ENCODE results near the gene OGA.

OGA gene

GRCh38 chr10:101817337-101818118 is 716 bp downstream of the OGA start:
- Histone ChIP-seq H2AFZ (ENCODE audit: low read depth, low read length) (peak overlapping the region; percentile 74; the same call in 1 of the 2 replicates), H3K36me3 (ENCODE audit: insufficient read depth, low read length) (peaks cover 25% of the 10 kb centered on the region), H3K9ac (ENCODE audit: low read depth, low read length) (peak overlapping the region; percentile 90), H3K9me3 (ENCODE audit: insufficient read depth, low read length, severe bottlenecking) (no peaks in the 10 kb centered on the region), H3K27ac (ENCODE audit: low read length) (peak overlapping the region; percentile 96), H3K79me2 (ENCODE audit: insufficient read depth, low read length) (peaks cover 74% of the 10 kb centered on the region), H3K4me2 (ENCODE audit: insufficient read depth, low read length) (peak overlapping the region; percentile 79), H3K4me3 (ENCODE audit: low read depth in 1 of 2, low read length in 2 of 2) (peak overlapping the region; percentile 67 to 87), H3K27me3 (ENCODE audit: insufficient read depth, low read length, poor library complexity) (no peaks in the 10 kb centered on the region), H3K4me1 (ENCODE audit: insufficient read depth, low read length) (peaks cover 41% of the 10 kb centered on the region), H4K20me1 (ENCODE audit: insufficient read depth, low read length) (peaks cover 54% of the 10 kb centered on the region)
- ATAC-seq (ENCODE audit: insufficient read depth, low read depth) (peak; percentile 12), DNase-seq (peak; percentile 53)
- TF ChIP-seq EZH2 (IDR thresholded peaks at IDR 0.05; ENCODE audit: borderline replicate concordance, low read depth, low read length, severe bottlenecking), result no peak
- no peak for TF ChIP-seq CTCF (IDR thresholded peaks at IDR 0.05; ENCODE audit: borderline replicate concordance, extremely low read depth, low read length, poor library complexity, severe bottlenecking)

- Histone ChIP-seq H3K9ac (ENCODE audit: low read depth, low read length) (peak overlapping the region; percentile 90), H3K79me2 (ENCODE audit: insufficient read depth, low read length) (peaks cover 80% of the 10 kb centered on the region), H3K4me2 (ENCODE audit: insufficient read depth, low read length) (peak overlapping the region; percentile 79), H4K20me1 (ENCODE audit: insufficient read depth, low read length) (peaks cover 60% of the 10 kb centered on the region), H2AFZ (ENCODE audit: low read depth, low read length) (no peak overlapping the region), H3K36me3 (ENCODE audit: insufficient read depth, low read length) (peaks cover 31% of the 10 kb centered on the region), H3K4me3 (ENCODE audit: low read depth in 1 of 2, low read length in 2 of 2) (peak overlapping the region; percentile 67 to 87), H3K9me3 (ENCODE audit: insufficient read depth, low read length, severe bottlenecking) (no peaks in the 10 kb centered on the region), H3K4me1 (ENCODE audit: insufficient read depth, low read length) (peaks cover 41% of the 10 kb centered on the region), H3K27ac (ENCODE audit: low read length) (peak overlapping the region; percentile 96), H3K27me3 (ENCODE audit: insufficient read depth, low read length, poor library complexity) (no peaks in the 10 kb centered on the region)
- DNase-seq, result no peak
- ATAC-seq (ENCODE audit: insufficient read depth, low read depth), result no peak
- TF ChIP-seq EZH2 (IDR thresholded peaks at IDR 0.05; ENCODE audit: borderline replicate concordance, low read depth, low read length, severe bottlenecking) (no peak), CTCF (IDR thresholded peaks at IDR 0.05; ENCODE audit: borderline replicate concordance, extremely low read depth, low read length, poor library complexity, severe bottlenecking) (no peak)
Observed at GRCh38 chr10:101816913-101817336, 1.3 kb downstream of the OGA start.

GRCh38 chr10:101816376-101816775 is 1.9 kb downstream of the OGA start:
- no peak for ATAC-seq (ENCODE audit: insufficient read depth, low read depth)
- peaks cover 65% of the 10 kb centered on the region for H4K20me1 ChIP-seq (ENCODE audit: insufficient read depth, low read length)

More at GRCh38 chr10:101816376-101816775, 1.9 kb downstream of the OGA start:
- Histone ChIP-seq H2AFZ (ENCODE audit: low read depth, low read length) (no peak overlapping the region), H3K4me2 (ENCODE audit: insufficient read depth, low read length) (peak overlapping the region; percentile 79), H3K4me3 (ENCODE audit: low read depth in 1 of 2, low read length in 2 of 2) (peak overlapping the region; percentile 67 to 87), H3K36me3 (ENCODE audit: insufficient read depth, low read length) (peaks cover 36% of the 10 kb centered on the region), H3K27me3 (ENCODE audit: insufficient read depth, low read length, poor library complexity) (no peaks in the 10 kb centered on the region), H3K4me1 (ENCODE audit: insufficient read depth, low read length) (peaks cover 41% of the 10 kb centered on the region), H3K9me3 (ENCODE audit: insufficient read depth, low read length, severe bottlenecking) (no peaks in the 10 kb centered on the region), H3K79me2 (ENCODE audit: insufficient read depth, low read length) (peaks cover 86% of the 10 kb centered on the region), H3K9ac (ENCODE audit: low read depth, low read length) (peak overlapping the region; percentile 90), H3K27ac (ENCODE audit: low read length) (peak overlapping the region; percentile 53)
- TF ChIP-seq CTCF (IDR thresholded peaks at IDR 0.05; ENCODE audit: borderline replicate concordance, extremely low read depth, low read length, poor library complexity, severe bottlenecking) (no peak), EZH2 (IDR thresholded peaks at IDR 0.05; ENCODE audit: borderline replicate concordance, low read depth, low read length, severe bottlenecking) (no peak)
- no peak for DNase-seq

Measured in DND-41 (cell line).